Stimulated activated CD8-positive, alpha-beta memory T cell treated with anti-CD3 and anti-CD28 coated beads, Interleukin-4, amount 100 ng/mL, for 24 hours (primary cell): Measurements from ENCODE around the gene JAZF1.
"Not testable (repeated sequence)": the region's sequence is repeated elsewhere in the genome, so short reads cannot be mapped to it uniquely, and the experiment has no call there.

Source experiments
- DNase-seq: peaks from one replicate; pipeline ENCODE4 v3.0.0-alpha.2; 2020; ENCODE audit warnings: low read depth

JAZF1 gene

DNA sequence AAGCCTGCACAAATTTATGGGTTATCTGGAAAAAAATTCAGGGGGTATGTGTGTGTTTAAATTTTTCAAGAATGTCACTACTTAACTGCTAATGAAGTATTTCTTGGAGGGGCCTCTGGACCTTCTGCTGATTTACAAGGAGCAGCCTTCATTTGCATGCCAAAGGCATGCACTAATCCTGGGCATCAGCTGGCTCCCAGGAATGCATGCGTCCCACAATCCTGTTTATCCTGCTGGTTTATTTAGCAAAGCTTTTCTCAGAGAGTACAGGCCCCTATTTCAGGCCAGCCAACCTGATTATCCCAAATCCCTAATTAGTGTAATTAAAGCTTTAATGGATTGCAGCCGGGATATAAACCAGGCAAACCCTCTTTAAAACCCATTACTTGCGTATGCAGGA is 270.3 kb downstream of the JAZF1 start:
- DNase-seq = no peak

DNA sequence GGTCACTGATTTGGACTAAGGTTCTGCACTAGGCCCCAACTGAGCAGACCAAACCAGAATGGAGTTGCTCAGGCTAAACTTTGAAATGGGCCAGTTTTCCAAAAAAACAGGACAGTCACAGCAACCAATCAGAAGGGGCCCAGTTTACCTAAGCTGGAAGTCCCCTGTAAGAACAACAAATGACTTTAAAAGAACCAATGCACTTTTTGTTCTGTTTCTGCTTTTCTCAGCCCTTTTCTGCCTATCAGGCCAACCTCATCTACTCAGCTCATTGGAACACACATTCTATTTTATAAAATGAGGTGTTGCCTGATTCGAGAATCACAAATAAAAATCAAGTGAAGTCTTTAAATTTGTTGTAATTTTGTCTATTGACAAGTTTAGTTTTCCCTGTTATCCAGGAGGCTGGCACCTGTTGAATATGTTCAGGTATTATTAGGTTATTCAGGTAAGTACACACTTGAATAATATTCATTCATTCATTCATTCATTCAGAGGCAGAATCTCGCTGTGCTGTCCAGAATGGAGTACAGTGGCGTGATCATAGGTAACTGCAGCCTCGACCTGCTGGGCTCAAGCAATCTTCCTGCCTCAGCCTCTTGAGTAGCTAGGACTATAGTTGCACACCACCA is 271.9 kb downstream of the JAZF1 start:
- DNase-seq = no peak

DNA sequence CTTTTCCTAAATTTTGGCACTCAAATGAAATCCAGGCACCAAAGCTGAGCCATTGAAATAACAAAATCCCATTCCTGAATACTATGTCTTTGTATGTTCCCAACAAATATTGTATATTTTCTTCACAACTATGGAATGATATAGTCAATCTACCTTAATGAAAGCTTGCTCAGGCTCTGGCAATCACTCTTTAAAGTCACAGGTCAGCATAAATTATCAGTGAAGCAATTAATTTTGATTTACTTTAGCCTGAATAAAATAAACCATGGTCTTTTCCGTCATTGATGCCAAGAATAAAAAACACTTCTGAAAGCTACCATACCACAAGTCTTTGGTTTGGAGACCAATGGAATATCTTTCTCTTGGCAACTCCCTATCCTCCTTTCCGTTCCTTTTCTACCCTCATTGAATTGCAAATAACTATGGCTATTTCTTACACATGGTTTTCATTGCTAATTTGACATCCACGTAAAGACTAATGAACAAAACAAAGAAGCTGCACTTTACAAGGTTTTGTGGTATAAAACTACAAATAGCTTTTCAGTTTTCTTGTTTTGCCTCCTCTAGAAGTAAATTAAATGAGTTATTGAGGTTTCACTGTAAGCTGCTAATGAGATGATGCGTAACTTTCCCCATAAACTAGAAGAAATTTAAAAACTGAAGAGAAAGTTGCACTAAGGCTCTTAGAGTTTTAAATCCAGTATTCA is 274.1 kb downstream of the JAZF1 start:
- DNase-seq = no peak

DNA sequence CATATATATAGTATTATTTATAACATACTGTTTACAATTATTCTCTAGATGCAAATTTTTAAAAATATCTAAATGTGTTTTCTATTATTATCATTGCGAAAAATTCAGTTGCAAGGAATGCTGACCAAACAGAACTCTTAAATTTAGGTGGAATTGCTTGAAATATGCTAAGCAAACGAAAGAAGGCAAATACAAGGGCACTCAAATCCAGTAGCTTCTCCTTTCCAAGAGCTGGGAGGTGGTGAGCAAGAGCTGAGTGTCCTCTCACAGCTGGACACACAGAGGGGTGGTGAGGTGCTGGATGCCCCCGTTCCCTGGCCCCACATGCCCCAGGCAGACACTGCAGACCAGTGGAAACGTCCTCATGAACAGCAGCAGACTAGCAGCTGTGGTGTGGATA is 274.6 kb downstream of the JAZF1 start:
- DNase-seq = no peak

DNA sequence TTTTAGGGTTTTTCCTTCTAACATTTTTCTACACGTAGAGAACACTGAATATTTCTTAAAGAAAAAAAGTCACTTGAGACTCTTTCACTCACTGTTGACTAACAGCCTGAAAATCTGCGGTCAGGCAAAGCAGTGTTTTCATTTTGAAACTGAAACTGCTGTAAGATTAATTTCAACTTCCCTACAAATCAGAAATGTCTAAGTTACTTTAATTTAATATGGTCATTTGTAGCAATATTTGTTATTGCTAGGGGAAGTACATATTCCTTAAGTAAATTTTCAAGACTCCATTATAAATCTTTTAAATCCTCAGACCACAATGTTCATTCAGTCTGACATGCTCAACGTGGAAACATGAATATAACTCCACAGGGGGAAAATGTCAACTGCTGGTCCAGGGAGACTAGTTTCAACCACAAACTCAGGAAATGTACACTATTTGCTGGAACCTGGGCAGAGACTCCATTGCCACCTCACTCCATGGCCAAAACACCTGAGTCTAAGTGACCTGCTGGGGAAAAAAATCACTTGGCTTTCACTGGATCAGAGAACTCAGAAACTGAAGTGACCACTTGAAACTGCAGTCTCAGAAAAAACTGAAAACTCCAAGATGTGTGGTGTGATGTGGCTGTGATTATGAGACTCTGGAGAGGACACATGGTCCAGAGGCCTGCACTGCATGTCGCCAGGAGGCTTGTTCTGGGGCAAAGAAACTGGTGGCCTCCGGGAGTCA is 279.4 kb downstream of the JAZF1 start:
- no peak for DNase-seq

DNA sequence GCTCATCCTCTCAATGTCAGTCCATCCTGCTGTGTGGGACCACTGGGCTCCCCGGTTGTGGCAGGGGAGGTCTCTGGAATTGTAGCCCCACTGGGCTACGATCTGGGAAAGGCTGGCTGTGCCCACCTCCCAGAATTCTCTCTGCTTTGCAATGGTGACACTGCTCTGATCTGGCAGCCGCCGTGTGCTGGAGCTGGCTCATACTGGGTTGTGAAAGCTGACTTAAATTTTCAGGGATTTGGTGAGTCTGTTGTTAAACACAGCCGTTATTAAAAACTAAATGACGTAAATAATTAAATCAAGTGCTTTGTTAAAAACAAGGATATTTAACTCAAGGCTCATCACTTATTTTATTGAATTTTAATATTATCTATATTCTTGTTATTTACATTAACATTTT is 280.6 kb downstream of the JAZF1 start:
- DNase-seq = no peak

DNA sequence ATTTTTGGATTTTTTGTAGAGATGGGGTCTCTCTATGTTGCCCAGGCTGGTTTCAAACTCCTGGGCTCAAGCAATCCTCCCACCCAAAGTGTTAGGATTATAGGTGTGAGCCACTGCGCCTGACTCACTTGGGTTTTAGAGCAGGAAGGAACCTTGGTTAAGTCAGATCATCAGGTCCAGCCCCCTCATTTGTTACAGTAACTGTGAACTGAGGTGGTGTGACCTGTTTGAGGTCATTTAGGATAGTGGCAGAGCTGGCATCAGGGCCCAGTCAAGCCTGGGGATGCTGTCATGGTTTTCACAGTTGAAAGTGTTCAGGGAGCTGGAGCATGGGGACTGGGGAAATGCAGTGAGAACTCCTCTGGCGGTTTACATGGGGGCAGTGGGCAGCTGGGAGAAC is 281.0 kb downstream of the JAZF1 start:
- peak; percentile 9 for DNase-seq

DNA sequence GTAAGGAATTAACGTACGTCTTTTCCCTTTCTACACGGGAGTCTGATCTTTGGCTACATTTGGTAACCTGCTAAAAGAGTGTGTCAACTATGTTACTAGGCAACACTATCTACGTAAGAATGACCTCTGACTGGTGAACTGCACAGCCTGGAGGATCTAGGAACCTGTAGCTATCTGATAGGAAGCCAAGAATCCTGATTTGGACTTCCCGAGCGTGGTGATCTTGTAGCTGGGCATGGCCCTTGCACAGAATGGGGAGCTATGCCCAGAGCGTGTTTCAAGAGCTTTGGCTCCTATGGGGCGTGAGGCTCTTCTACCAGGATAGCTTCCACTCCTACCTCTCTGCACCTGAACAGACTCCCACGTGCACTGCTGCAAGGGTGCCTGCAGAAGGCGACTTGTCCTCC is 283.2 kb downstream of the JAZF1 start:
- no peak for DNase-seq

DNA sequence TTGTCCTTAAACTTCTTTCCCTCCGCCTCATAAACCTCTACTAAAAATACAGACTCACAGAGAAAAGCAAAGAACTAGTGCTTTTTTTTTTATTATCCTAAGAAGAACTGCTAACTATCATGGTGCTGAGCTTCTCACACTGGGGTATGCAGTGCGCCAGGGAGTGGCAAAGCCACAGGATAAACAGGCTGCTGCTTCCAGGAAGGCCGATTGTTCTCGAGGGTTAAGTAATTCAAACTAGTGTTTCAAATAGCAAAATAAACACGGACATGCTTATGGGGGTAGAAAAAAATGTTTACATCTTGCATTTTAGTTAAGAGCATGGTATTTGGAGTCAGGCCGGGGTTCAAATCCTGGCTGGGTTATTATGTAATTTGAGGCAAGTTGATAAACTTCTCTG is 283.6 kb downstream of the JAZF1 start:
- no peak for DNase-seq

DNA sequence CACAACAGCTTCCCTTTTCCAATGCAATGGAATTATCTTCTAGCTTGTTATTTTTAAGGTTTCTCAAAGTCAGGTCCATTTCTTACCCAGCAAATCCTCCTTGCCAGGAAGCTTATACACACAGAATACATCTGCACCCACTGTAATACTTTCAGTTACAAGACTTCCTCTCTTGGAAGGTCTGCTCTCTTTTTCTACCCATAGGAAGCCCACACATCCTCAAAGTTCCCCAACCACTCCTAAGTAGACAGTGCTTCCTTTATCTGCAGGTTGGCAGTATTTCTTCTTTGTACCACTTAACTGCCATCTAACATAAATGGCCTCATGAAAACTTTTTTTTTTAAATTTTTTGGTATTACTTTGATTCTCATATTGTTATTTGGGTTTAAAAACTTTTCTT is 285.0 kb downstream of the JAZF1 start:
- no peak for DNase-seq

DNA sequence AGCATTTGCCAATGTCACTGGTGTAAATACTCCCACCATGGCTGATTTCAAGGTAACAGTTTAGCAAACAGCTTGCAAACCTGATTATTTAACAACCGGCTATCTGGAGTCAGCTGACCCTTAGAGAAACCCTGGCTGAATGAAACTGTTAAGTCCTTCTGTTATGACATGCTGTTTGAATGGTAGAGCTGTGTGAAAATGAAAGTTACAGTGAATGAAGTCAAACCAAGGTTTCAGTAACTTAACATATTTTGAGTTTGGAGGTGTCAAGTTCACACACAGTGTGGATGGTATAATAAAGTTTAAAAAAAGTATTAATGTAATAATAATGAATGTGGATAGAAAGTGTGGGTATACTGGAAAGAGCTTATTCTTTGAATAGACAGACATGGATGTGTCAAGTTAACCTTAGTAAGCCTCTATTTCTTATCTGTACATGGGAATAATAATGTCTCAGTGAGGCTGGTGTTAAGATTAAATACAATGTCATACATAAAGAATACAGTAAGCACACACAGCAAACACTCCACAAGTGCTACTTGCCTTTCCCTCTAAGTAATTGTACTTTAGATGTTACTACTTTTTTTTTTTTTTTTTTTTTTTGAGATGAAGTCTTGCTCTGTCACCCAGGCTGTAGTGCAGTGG is 290.3 kb downstream of the JAZF1 start:
- no peak for DNase-seq

DNA sequence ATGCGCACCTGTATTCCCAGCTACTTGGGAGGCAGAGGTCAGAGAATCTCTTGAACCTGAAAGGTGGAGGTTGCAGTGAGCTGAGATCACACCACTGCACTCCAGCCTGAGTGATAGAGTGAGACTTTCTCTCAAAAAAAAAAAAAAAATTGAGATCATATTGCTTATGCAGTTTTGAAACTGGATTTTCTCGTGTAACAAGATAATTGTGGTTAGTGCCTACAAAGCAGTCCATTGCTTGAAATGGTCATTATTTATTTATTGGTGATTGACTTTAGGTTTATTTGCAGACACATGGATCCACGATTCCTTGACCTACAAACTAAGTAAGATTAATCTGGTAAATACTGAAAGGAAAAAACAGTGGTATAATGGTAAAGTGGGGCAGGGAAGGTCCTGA is 290.8 kb downstream of the JAZF1 start:
- DNase-seq = no peak

DNA sequence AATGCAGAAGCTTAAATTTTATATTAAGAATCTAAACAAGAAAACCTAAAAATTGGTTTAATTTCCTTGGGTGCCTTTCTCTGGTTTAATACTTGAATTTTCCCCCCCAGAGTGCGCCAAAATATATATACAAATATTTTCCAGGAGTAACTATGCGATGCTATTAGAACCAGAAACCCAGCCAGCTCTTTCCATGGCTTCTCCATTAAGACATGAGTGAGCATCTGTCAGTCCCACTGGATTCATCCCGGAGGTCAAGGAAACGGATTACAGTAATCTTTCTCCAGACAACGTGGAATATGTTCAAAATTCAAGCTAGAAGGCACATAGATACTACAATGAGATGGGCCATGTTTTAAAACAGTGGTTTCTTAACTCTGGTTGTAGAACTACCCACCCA is 291.9 kb downstream of the JAZF1 start:
- DNase-seq = no peak

DNA sequence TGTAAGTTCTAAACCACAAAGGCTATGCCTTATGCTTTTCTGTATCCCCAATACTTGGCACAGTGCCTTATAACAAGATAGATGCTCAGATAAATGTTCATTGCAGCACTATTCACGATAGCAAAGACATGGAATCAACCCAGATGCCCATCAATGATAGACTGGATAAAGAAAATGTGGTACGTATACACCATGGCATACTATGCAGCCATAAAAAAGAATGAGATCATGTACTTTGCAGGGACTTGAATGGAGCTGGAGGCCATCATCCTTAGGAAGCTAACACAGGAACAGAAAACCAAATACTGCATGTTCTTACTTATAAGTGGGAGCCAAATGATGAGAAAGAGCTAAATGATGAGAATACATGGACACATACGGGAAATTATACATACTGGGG is 293.9 kb downstream of the JAZF1 start:
- DNase-seq = not testable (repeated sequence)

DNA sequence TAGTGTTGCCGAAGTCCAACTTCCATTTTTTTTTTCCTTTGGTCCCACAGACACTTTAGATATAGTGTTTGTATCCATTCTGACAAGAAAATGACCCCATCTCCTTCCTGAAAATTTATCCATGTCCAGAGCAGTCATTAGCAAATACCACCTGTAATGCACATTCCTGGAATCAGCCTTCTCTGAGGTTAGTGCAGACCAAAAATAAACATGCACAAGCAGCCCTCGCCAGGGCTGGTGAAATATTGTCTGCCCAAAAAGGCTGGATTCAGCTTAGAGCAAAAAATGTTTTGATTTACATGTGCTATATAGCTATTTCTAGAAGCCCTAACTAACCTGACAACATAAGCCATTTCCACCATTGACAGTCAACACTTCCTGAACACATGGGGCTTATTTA is 294.9 kb downstream of the JAZF1 start:
- no peak for DNase-seq

DNA sequence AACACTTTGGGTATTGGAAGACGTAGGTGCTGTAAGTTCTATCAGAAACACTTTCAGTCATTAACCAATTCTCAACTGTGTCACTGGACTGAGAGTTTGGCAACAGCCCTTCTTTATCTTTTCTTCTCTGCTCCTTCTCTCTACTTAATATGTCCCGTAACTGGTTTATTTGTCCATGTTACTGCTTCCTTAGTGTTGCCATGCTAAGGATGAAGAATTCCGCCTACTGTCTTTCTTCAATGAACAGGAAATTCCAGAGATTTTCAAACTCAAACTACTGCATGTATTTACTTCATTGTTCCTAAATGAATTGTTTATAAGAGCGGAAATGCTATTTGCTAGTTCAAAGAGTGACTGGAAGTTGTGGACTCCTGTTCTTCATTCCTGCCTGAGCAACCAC is 296.9 kb downstream of the JAZF1 start:
- DNase-seq = no peak

DNA sequence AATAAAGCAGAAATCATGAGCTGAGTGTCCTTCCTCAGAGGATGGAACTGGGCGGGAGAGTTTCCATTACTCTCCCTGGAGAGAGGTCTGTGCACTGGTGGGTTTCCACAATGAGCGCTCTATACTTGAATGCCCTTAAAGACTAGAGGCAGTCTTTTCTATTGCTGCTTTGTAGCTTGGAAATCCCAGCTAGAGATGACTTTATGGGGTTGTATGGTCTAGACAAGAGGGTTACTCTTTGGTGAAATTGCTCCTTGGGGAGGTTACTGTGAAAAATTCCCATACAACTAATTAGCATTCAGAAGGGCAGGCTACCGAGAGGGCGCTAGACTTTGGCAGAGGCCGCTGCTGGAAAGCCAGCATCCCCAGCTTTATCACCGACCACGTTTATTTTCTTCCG is 303.8 kb downstream of the JAZF1 start:
- no peak for DNase-seq

DNA sequence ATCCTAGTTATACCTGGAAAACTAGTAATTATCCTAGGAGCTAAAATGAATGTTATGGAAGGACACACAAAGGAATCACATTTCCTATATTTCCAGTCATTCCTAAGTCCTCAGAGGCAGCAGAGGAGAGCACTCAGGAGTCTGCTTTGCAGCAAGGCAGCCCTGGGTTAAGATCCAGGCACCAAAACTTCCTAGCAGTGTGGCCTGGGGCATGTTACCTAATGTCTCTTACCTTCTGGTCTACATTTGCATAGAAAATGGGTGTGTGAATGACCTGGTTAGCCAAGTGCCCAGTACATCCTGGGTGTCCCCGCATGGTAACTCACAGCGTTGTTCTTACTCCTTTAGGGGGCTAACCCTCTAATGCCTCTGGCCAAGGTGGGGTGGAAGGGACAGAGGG is 304.8 kb downstream of the JAZF1 start:
- DNase-seq = no peak

DNA sequence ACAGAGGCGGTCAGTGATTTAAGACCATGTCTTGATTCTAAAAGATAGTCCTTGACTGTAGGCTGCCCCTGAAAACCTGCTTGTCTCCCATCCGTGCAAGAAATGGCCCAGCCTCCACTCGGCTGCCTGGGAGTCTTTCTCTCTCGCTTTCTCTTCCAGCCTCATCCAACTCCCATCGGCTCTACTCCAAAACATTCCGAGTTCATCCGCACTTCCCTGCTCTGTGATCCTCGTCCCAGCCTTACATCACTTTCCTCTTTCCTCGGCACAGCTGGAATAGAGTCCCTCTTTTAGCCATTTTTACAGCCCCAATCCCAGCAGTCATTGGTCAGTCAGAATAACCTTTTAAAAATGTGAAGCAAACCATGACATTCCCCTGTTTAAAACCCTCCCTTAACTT is 305.5 kb downstream of the JAZF1 start:
- no peak for DNase-seq

DNA sequence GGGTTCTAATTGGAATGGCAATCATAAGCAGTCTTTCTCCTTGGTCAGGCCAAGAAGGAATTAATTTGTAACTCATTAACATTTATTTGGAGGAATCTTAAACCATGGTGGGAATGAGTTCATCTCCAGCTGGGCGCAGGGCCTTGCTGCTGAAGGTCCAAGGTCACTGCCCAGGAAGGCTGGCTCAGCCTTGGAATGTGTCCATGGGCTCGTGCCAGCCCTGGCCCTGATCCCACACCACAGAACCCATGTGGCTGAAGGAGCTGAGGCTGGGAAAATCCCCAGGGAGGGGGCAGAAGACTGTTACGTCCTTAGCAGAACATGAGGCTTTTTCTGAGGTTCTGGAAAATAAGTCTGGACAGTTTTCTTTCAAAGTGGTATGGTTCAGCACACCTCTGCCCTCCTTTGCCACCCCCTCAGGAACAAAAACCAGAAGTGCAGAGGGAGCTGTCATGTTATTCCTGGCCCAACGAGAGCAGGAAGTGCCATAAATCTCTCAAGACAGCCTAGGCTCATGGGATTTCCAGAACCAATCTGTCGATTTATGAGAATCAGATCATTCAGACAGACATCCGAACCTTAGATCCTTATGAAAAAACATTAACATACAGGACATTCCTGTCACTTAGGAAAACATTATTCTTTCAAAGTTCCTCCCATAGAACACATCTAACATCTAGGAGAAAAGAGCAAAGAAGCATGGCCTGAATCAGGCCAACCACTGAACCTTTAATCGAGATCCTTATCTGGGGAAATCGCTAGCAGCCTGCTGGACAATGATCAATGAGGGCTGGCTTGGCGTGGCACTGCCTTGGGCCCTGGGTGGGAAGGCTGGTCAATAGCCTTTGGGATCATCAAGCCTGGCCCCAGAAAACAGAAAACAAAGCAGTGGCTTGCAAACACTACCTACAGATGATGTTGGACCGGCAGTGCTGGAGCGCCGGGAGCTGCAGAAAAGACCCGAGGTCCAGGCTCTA is 306.3 kb downstream of the JAZF1 start:
- no peak for DNase-seq

DNA sequence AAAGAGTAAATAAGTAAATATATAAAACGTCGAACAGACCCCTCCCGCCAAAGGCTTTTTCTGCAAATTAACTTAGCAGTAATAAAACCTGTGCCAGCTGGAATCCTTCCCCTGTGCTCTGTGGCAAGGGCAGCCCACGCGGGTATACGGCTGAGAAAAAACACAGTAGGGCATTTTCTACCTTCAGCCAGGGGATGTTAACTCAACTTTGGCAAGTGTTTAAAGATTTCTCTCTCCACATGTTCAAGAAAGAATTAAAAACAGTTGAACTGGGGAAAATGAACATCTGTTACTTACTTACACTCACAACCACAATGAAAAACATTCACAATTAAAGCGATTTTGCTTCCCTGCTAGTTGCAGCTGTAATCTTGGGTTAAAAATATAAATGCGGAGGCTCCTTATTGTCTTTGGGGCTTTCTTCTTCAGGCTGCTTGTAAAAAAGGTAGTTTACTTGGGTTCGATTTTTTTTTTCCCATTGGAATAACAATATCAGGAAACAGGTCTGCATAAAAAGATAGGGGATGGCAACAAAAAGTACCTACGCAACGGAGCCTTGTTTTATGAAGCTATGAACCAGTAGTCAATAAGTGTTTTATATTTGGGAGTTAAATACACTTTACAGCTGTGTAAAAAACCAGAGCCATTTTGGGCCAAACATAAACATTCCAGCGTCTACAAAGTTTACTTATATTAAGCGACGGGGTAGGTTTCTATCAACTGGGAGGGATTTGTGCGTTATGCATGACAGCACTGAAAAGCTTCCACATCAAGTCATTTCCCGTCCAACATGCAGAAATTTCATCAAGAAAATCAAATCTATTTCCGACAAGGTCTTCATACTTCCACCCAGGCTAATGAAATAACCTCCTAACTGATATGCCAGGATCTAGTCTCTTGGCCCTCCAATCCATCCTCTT is 308.0 kb downstream of the JAZF1 start:
- DNase-seq = no peak
